Hepatocyte (in vitro differentiated cells): ENCODE measurements around the gene HPGD.

Experiments used
- EZH2 ChIP-seq: fragments of 200-600 bp; sonication (generic); IDR thresholded peaks from 2 replicates; pipeline ENCODE4 v1.6.1; 2016; ENCODE audit warnings: antibody characterized with exemption, mild to moderate bottlenecking, borderline replicate concordance
- EZH2phosphoT487 ChIP-seq: fragments of 200-600 bp; sonication (generic); IDR thresholded peaks from one replicate; pipeline ENCODE4 v1.6.1; 2018; ENCODE audit warnings: antibody characterized with exemption, mild to moderate bottlenecking, low read depth, moderate library complexity; ENCODE audit not compliant: unreplicated experiment, severe bottlenecking
- TF ChIP-seq, protein P1 (sequence below): fragments of 200-600 bp; sonication (generic); IDR thresholded peaks from 2 replicates; pipeline ENCODE4 v1.5.1; 2016; ENCODE audit warnings: antibody characterized with exemption, mild to moderate bottlenecking; ENCODE audit not compliant: poor library complexity

DNA sequence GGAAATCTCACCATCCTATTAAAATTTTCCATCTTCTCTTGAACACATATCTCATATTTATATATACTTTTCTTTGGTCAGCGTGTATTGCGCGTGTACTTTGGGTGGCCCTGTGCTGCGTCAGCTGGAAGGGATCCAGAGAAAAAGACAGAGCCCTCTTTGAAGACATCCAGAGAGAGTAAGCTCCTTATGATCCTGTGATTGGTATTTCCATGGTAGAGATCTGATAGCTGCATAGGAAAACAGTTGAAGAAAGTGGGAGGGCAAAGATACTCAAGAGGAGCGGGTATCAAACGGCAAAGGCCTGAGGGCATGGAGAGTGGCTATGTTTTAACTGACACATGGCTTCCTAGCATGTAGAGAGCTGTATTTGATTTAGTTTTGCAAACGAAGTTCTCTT lies 4.4 kb upstream of the HPGD start:
- TF ChIP-seq, protein P1, sequence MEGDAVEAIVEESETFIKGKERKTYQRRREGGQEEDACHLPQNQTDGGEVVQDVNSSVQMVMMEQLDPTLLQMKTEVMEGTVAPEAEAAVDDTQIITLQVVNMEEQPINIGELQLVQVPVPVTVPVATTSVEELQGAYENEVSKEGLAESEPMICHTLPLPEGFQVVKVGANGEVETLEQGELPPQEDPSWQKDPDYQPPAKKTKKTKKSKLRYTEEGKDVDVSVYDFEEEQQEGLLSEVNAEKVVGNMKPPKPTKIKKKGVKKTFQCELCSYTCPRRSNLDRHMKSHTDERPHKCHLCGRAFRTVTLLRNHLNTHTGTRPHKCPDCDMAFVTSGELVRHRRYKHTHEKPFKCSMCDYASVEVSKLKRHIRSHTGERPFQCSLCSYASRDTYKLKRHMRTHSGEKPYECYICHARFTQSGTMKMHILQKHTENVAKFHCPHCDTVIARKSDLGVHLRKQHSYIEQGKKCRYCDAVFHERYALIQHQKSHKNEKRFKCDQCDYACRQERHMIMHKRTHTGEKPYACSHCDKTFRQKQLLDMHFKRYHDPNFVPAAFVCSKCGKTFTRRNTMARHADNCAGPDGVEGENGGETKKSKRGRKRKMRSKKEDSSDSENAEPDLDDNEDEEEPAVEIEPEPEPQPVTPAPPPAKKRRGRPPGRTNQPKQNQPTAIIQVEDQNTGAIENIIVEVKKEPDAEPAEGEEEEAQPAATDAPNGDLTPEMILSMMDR, result no peak
- TF ChIP-seq EZH2phosphoT487, result no peak
- TF ChIP-seq EZH2, result no peak
